GM21576 (cell line): Measurements from ENCODE around the gene GFPT1.
A peak's percentile ranks its signal among the peaks of the same experiment; 100 is the strongest.
"Not testable (repeated sequence)": the region's sequence is repeated elsewhere in the genome, so short reads cannot be mapped to it uniquely, and the experiment has no call there.

Source experiments
- ATAC-seq: cut with Tn5 transposase; IDR thresholded peaks from one replicate; pipeline ENCODE4 v1.9.1; 2021; ENCODE audit warnings: mild to moderate bottlenecking, moderate library complexity; ENCODE audit not compliant: unreplicated experiment

GFPT1 gene

GRCh38 chr2:69386789-69387734 is at the start of gene GFPT1:
GFPT1 (minus strand) TSS chr2:69387227; CDS start chr2:69387071, 156 bp downstream.
- peak; percentile 75 for ATAC-seq

- ATAC-seq, result no peak
Observed at GRCh38 chr2:69436596-69436937, 49.5 kb upstream of the GFPT1 start.

GRCh38 chr2:69434753-69435152 is 47.7 kb upstream of the GFPT1 start:
- no peak for ATAC-seq

GRCh38 chr2:69429491-69430183 is 42.6 kb upstream of the GFPT1 start:
- ATAC-seq, result no peak

- no peak for ATAC-seq
Observed at GRCh38 chr2:69428981-69429380, 42.0 kb upstream of the GFPT1 start.

GRCh38 chr2:69424419-69424818 is 37.4 kb upstream of the GFPT1 start:
- no peak for ATAC-seq

- no peak for ATAC-seq
Observed at GRCh38 chr2:69422198-69422597, 35.2 kb upstream of the GFPT1 start.

- ATAC-seq, result not testable (repeated sequence)
Observed at GRCh38 chr2:69419111-69419510, 32.1 kb upstream of the GFPT1 start.

- no peak for ATAC-seq
Observed at GRCh38 chr2:69416147-69416546, 29.1 kb upstream of the GFPT1 start.

GRCh38 chr2:69411120-69411519 is 24.1 kb upstream of the GFPT1 start:
- no peak for ATAC-seq

GRCh38 chr2:69405306-69405705 is 18.3 kb upstream of the GFPT1 start:
- no peak for ATAC-seq

GRCh38 chr2:69400121-69400520 is 13.1 kb upstream of the GFPT1 start:
- no peak for ATAC-seq

GRCh38 chr2:69397234-69397633 is 10.2 kb upstream of the GFPT1 start:
- no peak for ATAC-seq

- ATAC-seq, result no peak
Observed at GRCh38 chr2:69395866-69396265, 8.8 kb upstream of the GFPT1 start.

- no peak for ATAC-seq
Observed at GRCh38 chr2:69393963-69394362, 6.9 kb upstream of the GFPT1 start.

GRCh38 chr2:69390471-69390870 is 3.4 kb upstream of the GFPT1 start:
- no peak for ATAC-seq

- ATAC-seq, result no peak
Observed at GRCh38 chr2:69390001-69390400, 3.0 kb upstream of the GFPT1 start.

- ATAC-seq, result no peak
Observed at GRCh38 chr2:69389271-69389670, 2.2 kb upstream of the GFPT1 start.

- no peak for ATAC-seq
Observed at GRCh38 chr2:69387770-69388481, 899 bp upstream of the GFPT1 start.

- ATAC-seq, result no peak
Observed at GRCh38 chr2:69386360-69386759, 667 bp downstream of the GFPT1 start.

- no peak for ATAC-seq
Observed at GRCh38 chr2:69385443-69386151, 1.4 kb downstream of the GFPT1 start.
